HG02610 (cell line): ENCODE results near the gene PHF13.
"Not testable (repeated sequence)": the region's sequence is repeated elsewhere in the genome, so short reads cannot be mapped to it uniquely, and the experiment has no call there.

Experiments
- ATAC-seq: cut with Tn5 transposase; IDR thresholded peaks from one replicate; pipeline ENCODE4 v1.9.1; 2021; ENCODE audit warnings: mild to moderate bottlenecking, moderate library complexity; ENCODE audit not compliant: unreplicated experiment

PHF13 gene

GRCh38 chr1:6586404-6586816 lies 27.1 kb upstream of the PHF13 start:
- no peak for ATAC-seq

GRCh38 chr1:6587261-6588005 lies 26.1 kb upstream of the PHF13 start:
- ATAC-seq = no peak

GRCh38 chr1:6588128-6588892 lies 25.2 kb upstream of the PHF13 start:
- no peak for ATAC-seq

DNA sequence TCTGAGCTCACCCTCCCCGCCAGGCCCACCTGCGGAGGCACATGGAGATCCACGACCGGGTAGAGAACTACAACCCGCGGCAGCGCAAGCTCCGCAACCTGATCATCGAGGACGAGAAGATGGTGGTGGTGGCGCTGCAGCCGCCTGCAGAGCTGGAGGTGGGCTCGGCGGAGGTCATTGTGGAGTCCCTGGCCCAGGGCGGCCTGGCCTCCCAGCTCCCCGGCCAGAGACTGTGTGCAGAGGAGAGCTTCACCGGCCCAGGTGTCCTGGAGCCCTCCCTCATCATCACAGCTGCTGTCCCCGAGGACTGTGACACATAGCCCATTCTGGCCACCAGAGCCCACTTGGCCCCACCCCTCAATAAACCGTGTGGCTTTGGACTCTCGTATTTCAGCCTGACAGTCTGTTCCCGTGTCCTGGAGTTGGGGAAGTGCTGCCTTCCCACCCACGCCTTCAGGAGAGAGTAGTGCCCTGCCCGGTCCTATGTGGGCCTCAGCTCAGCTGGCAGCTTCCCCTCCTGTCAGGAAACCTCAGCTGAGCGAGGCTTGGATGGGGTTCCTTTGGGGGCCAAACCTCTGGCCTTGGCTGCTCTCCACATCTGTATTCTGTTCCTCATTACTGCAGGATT lies 24.5 kb upstream of the PHF13 start:
- no peak for ATAC-seq

DNA sequence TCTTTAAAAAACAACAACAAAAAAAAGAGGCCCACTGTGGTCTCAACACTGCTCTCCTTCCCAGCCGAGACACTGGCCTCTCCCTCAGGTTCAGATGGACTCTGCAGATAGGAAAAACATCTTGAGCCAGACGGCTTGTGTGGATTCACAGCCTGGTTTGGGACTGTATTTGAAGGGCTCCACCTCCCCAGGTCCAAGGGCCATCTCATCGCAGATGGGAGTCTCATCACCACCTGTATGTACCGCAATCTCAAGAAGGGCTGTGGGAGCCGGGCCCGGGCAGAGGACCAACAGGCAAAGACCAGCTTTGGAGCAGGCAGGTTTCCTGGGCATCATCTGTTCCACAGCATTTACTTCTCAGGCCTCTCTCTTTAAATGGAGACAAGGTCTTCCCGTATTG lies 23.5 kb upstream of the PHF13 start:
- no peak for ATAC-seq

DNA sequence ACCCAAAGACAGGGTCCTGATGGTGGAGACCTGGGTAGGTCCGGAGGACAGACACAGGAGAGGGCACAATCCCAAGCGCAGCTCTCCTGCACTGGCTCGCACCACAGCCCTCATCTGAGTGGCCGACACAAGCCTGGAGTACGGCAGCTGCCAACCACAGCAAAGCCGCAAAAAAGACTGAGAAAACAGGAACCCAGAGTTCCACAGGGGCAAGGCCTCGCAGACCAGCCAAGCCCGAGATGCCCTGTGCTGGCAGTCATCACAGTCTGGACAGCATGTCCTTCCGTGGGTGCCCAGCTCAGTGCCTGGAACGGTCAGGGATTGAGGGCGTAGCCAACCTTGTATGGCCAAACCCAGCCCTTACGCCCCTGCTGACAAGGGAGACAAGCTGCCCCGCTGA lies 22.3 kb upstream of the PHF13 start:
- no peak for ATAC-seq

DNA sequence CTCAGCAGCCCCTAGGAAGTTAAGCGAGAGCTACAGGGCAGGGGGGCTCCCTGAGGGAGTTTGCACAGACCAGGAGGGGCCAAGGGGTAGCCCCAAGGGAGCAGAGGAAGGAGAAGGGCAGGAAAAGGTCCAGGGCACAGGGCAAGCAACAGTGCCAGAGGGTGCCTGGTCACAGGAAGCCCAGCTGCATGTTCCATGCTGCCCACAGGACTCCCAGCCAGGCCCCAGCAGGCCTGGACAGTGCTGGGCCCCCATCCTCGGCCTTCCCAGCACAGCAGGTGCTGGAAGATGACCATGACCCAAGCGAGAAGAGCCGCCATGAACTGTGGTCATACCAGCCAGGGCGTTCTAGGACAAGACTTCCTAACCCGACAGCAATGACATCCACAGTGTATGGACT lies 21.9 kb upstream of the PHF13 start:
- ATAC-seq = no peak

- ATAC-seq = no peak
Measured at GRCh38 chr1:6592441-6592840, 21.1 kb upstream of the PHF13 start.

GRCh38 chr1:6592865-6593593 lies 20.5 kb upstream of the PHF13 start:
- no peak for ATAC-seq

- ATAC-seq = no peak
Measured at GRCh38 chr1:6593810-6594209, 19.7 kb upstream of the PHF13 start.

DNA sequence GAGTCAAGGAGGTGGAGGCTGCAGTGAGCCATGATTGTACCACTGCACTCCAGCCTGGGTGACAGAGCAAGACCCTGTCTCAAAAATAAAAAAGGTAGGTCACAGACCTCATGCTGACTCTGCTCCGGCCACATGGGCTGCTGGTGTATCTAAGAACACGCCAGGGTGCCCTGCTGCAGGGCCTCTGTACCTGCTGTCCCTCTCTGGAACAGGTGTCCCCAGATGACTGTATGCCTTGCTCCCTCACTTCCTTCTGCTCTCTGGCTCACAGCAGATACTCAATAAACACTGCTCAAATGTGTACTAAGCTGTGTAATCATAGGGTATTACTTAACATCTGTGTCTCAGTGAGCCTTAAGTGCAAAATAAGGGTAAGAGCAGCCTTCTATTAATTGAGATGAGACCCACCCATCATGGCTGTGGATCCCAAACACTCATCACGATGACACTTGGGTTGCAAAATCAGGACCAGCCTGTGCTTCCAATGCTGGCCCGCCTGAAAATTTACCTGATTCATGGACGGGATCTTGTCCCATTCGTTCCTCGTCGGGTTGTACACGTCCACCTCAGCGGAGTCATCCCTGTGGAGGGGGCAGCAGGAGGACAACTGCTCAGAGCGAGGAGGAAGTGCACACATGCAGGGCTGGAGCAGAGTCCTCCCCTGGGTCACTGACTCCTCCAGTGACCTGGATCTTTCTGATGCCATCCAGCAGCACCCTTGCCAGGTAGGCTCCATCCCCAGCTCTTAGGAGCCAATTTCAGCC lies 18.4 kb upstream of the PHF13 start:
- ATAC-seq = no peak

DNA sequence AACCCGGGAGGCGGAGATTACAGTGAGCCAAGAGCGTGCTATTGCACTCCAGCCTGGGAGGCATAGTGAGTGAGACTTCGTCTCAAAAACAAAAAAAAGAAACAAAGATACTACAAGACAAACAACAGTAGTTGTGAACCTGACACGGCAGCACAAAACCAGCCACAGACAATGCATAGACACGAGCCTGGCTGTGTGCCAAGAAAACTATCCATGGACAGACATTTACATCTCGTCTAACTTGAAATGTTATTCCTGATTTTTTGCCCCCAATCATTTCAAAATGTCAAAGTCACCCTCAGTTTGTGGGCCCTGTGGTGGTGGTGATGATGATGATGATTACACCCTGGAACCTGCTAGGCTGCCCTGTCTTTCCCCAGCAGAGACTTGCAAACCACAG lies 17.2 kb upstream of the PHF13 start:
- ATAC-seq = no peak

GRCh38 chr1:6596886-6597776 lies 16.4 kb upstream of the PHF13 start:
- ATAC-seq = no peak

- no peak for ATAC-seq
Measured at GRCh38 chr1:6597777-6598131, 15.8 kb upstream of the PHF13 start.

DNA sequence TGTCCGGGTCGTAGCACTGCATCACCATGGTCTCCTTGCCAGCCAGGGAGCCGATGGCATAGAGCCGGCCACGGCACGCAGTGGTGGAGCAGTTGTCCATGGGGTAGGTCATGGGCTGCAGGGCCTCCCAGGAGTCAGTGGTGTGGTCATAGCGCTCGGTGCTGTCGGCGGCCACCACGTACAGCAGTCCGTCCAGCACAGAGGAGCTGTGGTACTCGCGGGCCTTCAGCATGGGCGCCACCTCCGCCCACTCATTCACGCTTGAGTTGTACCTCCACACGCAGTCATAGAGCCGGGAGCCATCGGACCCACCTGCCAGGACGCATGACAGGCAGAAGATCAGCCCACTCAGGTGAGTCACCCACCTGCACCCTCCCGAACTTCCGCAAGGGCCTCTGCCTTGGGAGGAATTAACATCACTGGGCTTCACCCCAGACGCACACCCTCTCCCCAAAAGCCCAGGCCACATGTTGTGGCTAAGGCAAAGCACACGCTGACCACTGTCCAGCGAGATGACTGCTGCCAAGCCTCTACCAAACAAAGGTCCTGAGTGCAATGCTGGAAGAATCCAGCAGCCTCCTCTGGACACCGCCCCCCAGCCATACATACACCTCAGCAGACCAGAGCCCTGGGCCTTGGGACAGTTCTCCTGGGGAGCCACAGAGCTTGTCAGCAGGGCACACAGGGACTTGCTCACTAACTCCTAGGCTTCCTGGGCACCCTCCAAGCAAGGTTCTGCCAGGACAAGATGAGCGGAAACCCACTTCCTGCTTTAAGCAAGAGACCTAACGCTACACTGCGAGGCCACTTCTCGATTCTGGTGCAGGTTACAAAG lies 14.2 kb upstream of the PHF13 start:
- ATAC-seq = no peak

GRCh38 chr1:6599991-6600390 lies 13.5 kb upstream of the PHF13 start:
- not testable (repeated sequence) for ATAC-seq

DNA sequence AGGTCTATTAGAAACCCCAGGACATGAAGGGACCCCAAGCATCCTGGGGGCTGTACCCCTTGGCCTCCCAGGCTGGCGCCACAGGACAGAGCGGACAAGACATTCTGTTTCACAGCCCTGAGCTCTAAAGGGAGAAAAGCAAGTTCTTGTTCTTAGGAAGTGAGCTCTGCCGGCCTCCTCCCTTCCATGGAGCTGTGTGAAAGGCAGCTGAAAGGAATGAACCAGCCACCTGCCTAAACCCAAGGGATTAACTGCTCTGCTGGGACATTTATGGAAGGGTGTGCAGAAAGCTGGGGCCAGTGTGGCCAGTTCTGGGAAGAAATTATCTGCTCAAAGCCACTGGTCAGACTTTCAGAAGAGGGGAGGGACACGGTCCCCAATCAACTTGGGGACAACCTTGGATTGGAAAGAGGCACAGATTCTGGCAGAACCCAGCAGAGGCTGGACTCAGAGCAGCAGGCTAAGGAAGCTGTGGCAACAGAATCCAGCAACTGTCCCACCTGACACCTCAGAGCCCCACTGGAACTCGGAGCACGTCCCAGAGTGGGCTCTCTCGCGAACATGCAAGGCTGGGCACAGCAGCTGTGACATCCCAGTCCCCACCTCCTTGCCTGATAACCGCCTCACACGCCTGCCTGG lies 13.0 kb upstream of the PHF13 start:
- ATAC-seq = peak; percentile 14
